Hepatocyte (in vitro differentiated cells): Measurements from ENCODE around the gene PDE8B. TPM values are rescaled to one million over a fixed set of nuclear protein-coding genes. Genes with fewer than 3 reads are reported as not detected.

Experiments used
- DNase-seq: peaks from one replicate; pipeline ENCODE4 v3.0.0-alpha.2; 2016; ENCODE audit warnings: low spot score
- H2AFZ ChIP-seq: fragments of 200-600 bp; sonication (generic); 2 replicates; pipeline ENCODE4 v1.6.0; 2016; ENCODE audit warnings: antibody characterized with exemption, mild to moderate bottlenecking
- H3K27ac ChIP-seq: fragments of 200-600 bp; sonication (generic); 2 replicates; pipeline ENCODE4 v1.5.1; 2016; ENCODE audit warnings: mild to moderate bottlenecking
- H3K27me3 ChIP-seq: fragments of 200-600 bp; sonication (generic); 2 replicates; pipeline ENCODE4 v1.6.1; 2016
- H3K36me3 ChIP-seq: fragments of 200-600 bp; sonication (generic); replicated peaks from 2 replicates; pipeline ENCODE4 v1.5.1; 2016; ENCODE audit warnings: low read depth; ENCODE audit not compliant: insufficient read depth
- H3K4me1 ChIP-seq: fragments of 200-600 bp; sonication (generic); 2 replicates; pipeline ENCODE4 v1.5.1; 2016; ENCODE audit warnings: mild to moderate bottlenecking, moderate library complexity; ENCODE audit not compliant: insufficient read depth
- H3K4me2 ChIP-seq: fragments of 200-600 bp; sonication (generic); 2 replicates; pipeline ENCODE4 v1.6.0; 2016
- H3K4me3 ChIP-seq: fragments of 200-600 bp; sonication (generic); 2 replicates; pipeline ENCODE4 v1.5.1; 2016; ENCODE audit warnings: mild to moderate bottlenecking
- H3K79me2 ChIP-seq: fragments of 200-600 bp; sonication (generic); 2 replicates; pipeline ENCODE4 v1.6.0; 2017; ENCODE audit warnings: mild to moderate bottlenecking
- H3K9me2 ChIP-seq: fragments of 200-600 bp; sonication (generic); replicated peaks from 2 replicates; pipeline ENCODE4 v1.6.0; 2017; ENCODE audit warnings: mild to moderate bottlenecking; ENCODE audit not compliant: insufficient read depth
- H3K9me3 ChIP-seq: fragments of 200-600 bp; sonication (generic); 2 replicates; pipeline ENCODE4 v1.5.1; 2016; ENCODE audit warnings: low read depth, mild to moderate bottlenecking
- H4K20me1 ChIP-seq: fragments of 200-600 bp; sonication (generic); 2 replicates; pipeline ENCODE4 v1.6.0; 2016; ENCODE audit warnings: mild to moderate bottlenecking; ENCODE audit not compliant: insufficient read depth, poor library complexity, severe bottlenecking
- EZH2 ChIP-seq: fragments of 200-600 bp; sonication (generic); IDR thresholded peaks from 2 replicates; pipeline ENCODE4 v1.6.1; 2016; ENCODE audit warnings: antibody characterized with exemption, mild to moderate bottlenecking, borderline replicate concordance
- EZH2phosphoT487 ChIP-seq: fragments of 200-600 bp; sonication (generic); IDR thresholded peaks from one replicate; pipeline ENCODE4 v1.6.1; 2018; ENCODE audit warnings: antibody characterized with exemption, mild to moderate bottlenecking, low read depth, moderate library complexity; ENCODE audit not compliant: unreplicated experiment, severe bottlenecking
- WGBS: methylation state at CpG from one replicate; pipeline ENCODE4 v1.1.6; 2016; ENCODE audit warnings: low lambda C conversion rate; ENCODE audit errors: missing lambda C conversion rate; 5-methylcytosine and 5-hydroxymethylcytosine counted together
- polyA plus RNA-seq: library from polyadenylated mRNA; unstranded; fragments of >200 nt; fragmentation: Nextera tagmentation; extraction: Ambion mirVana; gene quantifications from 2 replicates; pipeline ENCODE4 v1.2.1, GENCODE V29; 2016
- total RNA-seq: library from RNA; depleted of rRNA; stranded (reverse); fragments of >200 nt; gene quantifications from 2 replicates; pipeline ENCODE4 v1.2.3, GENCODE V29; 2014
- TF ChIP-seq, protein P1 (sequence below): fragments of 200-600 bp; sonication (generic); IDR thresholded peaks from 2 replicates; pipeline ENCODE4 v1.5.1; 2016; ENCODE audit warnings: antibody characterized with exemption, mild to moderate bottlenecking; ENCODE audit not compliant: poor library complexity

The PDE8B gene
- total and polyA plus RNA-seq, 2 experiments from 2014 or later = 8.3 to 9.2 TPM

DNA sequence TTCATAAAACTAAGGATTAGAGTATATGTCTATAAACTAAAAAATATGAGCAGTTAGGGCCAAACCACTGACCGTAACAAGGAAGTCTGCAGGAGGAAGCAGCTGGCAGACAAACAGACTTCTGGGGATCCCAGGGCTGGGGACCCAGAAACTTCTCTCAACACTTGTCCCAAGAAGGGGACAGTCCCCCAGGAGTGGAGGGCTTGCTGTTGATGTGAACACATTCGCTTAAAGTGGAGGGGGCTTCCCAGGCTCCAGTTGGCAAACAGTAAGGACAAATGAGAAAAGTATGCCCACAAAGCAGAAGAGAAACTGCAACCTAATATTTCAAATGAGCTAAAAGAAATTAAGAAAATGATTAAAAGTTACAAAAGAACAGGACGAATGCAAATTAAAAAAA lies 83.7 kb downstream of the PDE8B start:
- Histone ChIP-seq H3K36me3 (no peaks in the 10 kb centered on the region), H3K9me3 (no peaks in the 10 kb centered on the region), H2AFZ (no peak overlapping the region), H3K4me2 (no peak overlapping the region), H3K27ac (no peak overlapping the region), H3K4me3 (no peak overlapping the region), H3K9me2 (no peaks in the 10 kb centered on the region), H3K27me3 (no peaks in the 10 kb centered on the region), H3K4me1 (no peaks in the 10 kb centered on the region), H3K79me2 (no peaks in the 10 kb centered on the region), H4K20me1 (no peaks in the 10 kb centered on the region)
- 80% methylated on average over 3 of the region's 3 CpGs for WGBS
- no peak for DNase-seq
- TF ChIP-seq, protein P1, sequence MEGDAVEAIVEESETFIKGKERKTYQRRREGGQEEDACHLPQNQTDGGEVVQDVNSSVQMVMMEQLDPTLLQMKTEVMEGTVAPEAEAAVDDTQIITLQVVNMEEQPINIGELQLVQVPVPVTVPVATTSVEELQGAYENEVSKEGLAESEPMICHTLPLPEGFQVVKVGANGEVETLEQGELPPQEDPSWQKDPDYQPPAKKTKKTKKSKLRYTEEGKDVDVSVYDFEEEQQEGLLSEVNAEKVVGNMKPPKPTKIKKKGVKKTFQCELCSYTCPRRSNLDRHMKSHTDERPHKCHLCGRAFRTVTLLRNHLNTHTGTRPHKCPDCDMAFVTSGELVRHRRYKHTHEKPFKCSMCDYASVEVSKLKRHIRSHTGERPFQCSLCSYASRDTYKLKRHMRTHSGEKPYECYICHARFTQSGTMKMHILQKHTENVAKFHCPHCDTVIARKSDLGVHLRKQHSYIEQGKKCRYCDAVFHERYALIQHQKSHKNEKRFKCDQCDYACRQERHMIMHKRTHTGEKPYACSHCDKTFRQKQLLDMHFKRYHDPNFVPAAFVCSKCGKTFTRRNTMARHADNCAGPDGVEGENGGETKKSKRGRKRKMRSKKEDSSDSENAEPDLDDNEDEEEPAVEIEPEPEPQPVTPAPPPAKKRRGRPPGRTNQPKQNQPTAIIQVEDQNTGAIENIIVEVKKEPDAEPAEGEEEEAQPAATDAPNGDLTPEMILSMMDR = no peak
- TF ChIP-seq EZH2phosphoT487 (no peak), EZH2 (no peak)

DNA sequence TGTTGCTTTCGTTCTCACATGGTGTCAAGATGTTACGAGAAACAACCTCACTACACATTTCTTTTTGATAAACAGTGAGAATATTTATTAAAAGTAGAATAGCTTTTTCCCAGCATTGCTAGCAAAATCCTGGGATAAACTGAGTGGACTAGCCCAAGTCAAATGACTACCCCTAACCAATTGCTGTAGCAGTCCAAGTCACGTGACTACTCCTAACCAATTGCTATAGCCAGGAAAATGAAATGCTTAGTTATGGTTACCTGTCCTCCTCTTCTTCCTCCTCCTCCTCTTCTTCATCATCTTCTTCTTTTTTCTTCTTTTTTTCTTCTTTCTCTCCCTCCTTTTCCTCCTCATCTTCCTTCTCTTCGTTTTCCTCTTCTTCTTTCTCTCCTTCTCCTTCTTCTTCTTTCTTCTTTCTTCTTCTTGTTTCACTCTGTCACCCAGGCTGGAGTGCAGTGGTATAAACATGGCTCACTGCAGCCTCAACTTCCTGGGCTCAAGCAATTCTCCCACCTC lies 85.4 kb downstream of the PDE8B start:
- H3K9me3 ChIP-seq = no peaks in the 10 kb centered on the region
- H3K79me2 ChIP-seq = no peaks in the 10 kb centered on the region
- H3K4me1 ChIP-seq = peaks cover 8% of the 10 kb centered on the region
- TF ChIP-seq, protein P1 = no peak
- TF ChIP-seq EZH2 (no peak), EZH2phosphoT487 (no peak)
- H3K4me3 ChIP-seq = no peak overlapping the region
- H3K9me2 ChIP-seq = no peaks in the 10 kb centered on the region
- no peaks in the 10 kb centered on the region for H4K20me1 ChIP-seq
- 94% methylated on average over 4 of the region's 4 CpGs for WGBS
- no peaks in the 10 kb centered on the region for H3K36me3 ChIP-seq
- H3K27ac ChIP-seq = no peak overlapping the region
- no peak for DNase-seq
- H2AFZ ChIP-seq = no peak overlapping the region
- H3K27me3 ChIP-seq = no peaks in the 10 kb centered on the region
- no peak overlapping the region for H3K4me2 ChIP-seq

DNA sequence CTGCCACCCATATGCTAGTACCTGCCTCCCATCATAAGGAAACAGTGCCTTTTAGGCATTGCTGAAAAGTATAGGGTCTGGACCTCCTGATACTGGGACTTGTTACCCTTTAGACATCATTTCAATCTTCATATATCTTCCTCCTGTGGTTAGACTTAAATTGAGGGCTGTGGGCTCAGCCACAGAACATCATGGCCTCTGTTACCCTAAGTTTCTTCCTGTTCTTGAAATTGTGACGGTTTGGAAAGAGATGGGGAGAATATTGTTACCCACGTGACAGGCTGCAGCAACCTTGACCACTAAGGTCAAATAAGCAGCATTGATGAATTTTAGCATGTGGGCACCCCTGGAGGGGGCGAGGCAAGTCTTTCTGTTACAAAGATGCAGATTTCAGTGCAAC lies 87.7 kb downstream of the PDE8B start:
- no peak overlapping the region for H2AFZ ChIP-seq
- TF ChIP-seq, protein P1 = no peak
- TF ChIP-seq EZH2 (no peak), EZH2phosphoT487 (no peak)
- WGBS = 91% methylated on average over 3 of the region's 3 CpGs
- no peak overlapping the region for H3K4me2 ChIP-seq
- H3K9me3 ChIP-seq = no peaks in the 10 kb centered on the region
- DNase-seq = no peak
- H3K9me2 ChIP-seq = no peaks in the 10 kb centered on the region
- H3K36me3 ChIP-seq = no peaks in the 10 kb centered on the region
- H3K27me3 ChIP-seq = no peaks in the 10 kb centered on the region
- H4K20me1 ChIP-seq = no peaks in the 10 kb centered on the region
- no peak overlapping the region for H3K27ac ChIP-seq
- H3K4me1 ChIP-seq = peaks cover 17% of the 10 kb centered on the region
- no peaks in the 10 kb centered on the region for H3K79me2 ChIP-seq
- no peak overlapping the region for H3K4me3 ChIP-seq

DNA sequence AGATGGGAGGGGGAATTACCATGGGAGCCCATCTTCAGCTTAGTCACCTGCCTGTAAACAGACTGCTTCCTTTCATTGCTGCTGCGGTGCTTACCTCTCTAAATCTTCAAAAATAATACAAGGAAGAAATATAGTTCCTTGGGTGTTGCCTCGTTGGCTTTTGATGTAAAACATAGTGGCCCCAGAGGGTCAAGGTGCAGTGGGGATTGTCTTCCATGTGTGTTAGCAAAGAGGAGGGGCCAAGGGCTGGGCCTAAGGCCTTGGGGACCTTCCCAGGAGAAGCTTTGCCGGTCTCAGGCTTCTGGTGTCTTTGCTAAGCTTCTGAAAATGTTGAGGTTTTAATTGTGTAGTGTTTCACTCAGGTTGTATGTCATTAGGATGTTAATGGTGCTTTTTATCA lies 90.0 kb downstream of the PDE8B start:
- Histone ChIP-seq H3K4me3 (no peak overlapping the region), H3K4me2 (no peak overlapping the region), H3K4me1 (peaks cover 17% of the 10 kb centered on the region), H3K9me2 (no peaks in the 10 kb centered on the region), H3K9me3 (no peaks in the 10 kb centered on the region), H4K20me1 (no peaks in the 10 kb centered on the region), H2AFZ (no peak overlapping the region), H3K27me3 (no peaks in the 10 kb centered on the region), H3K36me3 (no peaks in the 10 kb centered on the region), H3K79me2 (no peaks in the 10 kb centered on the region), H3K27ac (no peak overlapping the region)
- no peak for DNase-seq
- no peak for TF ChIP-seq EZH2
- TF ChIP-seq, protein P1 = no peak
- whole genome bisulfite sequencing = 84% methylated on average over 3 of the region's 3 CpGs
